ENCODE results near the gene TVP23C.

TVP23C gene

DNA sequence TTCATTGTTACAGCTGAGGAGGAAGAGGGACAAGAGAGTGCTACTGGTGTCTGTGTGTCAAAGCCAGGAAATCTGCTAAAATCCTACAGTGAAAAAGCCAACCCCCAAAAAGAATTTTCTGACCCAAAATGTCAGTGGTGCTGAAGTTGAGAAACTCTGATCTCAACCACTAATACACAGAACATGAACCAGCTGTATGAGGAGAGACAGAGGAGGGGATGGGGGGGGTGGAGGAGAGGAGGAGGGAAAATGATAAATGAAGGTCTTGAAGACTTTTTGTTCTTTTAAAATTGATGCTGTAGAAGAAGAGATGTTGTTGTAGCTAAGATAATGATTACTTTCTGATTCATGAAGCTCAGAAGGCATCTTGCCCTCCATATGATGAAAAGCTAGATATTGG, 68.5 kb downstream of the TVP23C start:
- DNase-seq = no peak

DNA sequence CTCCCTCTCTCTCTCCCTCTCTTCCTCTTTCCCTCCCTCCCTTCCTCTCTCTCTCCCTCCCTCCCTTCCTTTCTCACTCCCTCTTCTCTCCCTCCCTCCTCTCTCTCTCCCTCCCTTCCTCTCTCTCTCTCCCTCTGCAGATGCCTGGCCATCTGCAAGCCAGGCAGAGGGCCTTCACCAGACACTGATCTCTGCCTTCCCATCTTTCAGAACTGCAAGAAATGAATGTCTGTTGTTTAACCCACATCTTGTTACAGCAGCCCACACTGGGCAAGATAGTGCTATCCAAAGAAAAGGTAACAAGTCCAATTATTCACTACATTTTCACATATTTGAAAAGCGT, 69.6 kb downstream of the TVP23C start:
- no peak for DNase-seq

DNA sequence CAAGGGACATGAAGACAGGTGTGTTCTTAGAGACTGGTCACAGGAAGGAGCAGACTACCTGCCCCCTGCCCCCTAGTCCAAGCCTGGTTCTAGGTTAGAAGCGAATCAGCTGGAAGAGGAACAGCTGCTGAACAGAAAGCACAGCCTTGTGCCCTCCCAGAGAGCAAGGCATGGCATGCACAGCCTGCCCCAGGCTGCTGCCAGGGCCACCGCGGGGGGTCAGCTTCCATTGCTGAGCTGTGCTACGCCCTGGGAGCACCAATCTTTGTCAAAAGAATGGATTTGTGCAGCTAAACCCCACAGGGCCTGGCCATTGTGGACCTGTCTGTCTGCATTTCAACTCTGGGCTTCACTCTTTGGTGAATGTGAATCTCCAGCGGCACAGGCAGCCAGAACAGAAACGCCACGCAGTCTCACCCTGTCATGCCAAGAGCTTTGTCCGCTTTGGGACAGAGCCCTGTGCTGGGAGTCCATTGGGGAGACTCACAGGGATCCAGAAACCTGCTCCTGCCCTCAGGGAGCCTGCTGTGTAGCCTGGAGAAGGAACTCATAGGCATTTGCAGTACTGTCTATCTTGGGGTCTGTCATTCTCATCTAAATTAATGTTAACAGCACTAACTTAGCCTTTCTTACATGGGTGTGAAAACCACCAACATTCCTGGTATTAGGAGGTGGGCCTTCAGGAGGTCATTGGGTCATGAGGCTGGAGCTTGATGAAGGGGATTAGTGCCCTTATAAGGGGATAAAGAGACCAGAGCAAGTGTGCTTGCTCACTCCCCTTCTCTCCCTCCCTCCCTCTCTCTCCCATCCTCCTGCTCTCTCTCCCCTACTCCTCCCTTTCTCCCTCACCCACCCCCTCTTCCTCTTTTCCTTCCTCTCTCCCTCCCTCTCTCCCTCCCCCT, 70.2 kb downstream of the TVP23C start:
- no peak for DNase-seq

DNA sequence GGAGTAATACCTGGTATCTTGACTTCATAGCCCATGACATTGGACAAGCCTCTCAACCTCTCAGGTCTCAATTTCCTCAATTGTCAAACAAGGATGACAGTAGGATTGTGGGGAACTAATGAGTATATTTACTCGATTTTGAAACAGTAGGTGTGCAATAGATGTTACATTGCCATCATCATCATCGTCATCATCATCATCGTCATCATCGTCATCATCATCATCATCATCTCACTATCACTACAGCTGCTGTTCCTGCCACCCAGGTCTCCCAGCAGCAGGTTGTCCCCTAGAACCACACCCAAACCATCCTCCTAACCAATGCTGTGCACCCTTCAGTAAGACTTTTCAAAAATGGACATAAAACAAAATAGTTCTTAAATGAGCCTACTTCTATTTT, 71.1 kb downstream of the TVP23C start:
- DNase-seq = no peak

DNA sequence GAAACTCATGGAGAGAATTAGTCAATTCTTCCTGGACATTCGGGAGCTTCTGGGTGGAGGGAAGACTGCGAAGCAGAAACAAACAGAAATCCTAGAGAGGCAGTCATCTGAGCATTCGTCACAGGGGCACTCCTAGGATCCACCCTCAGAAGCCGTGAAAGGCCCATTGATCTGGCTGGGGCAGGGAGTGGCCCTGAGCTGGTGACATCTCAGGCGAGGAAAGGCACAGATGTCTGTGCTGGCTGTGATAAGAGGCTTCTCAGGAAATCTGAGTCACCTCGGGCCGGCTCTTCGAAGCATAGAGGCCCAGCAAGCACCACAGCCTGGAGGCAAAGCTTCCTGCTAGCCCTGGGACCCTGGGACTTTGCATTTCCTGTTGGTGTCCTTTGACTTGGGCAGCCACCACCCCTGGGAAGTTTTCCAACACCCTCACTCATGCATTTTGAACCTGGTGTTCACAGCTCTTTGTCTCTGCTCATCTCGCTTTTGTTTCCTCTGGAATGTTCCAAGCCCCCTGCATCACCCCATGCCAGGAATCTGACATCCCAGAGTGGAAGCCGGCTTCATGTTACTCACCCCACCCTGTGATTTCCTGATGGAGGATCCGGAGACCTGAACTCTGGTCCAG, 72.5 kb downstream of the TVP23C start:
- DNase-seq = no peak

DNA sequence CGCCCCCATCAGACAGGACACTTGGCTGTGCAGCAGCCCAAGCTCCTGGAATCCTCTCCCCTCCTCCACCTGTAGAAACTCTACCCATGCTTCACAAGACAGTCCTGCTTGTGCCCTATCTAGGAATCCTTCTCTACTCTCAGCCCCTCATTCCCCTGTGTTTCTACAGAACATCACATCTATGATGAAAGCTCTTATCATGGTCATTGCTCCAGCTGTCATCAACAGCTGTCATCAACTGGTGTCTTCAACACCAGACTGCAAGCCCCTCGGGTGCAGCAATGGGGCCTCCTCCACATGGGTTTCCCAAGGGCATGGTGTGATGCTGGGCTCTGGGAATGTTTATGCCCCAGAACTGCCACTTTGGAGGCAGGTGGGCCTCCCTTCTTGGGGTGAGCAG, 74.7 kb downstream of the TVP23C start:
- no peak for DNase-seq

DNA sequence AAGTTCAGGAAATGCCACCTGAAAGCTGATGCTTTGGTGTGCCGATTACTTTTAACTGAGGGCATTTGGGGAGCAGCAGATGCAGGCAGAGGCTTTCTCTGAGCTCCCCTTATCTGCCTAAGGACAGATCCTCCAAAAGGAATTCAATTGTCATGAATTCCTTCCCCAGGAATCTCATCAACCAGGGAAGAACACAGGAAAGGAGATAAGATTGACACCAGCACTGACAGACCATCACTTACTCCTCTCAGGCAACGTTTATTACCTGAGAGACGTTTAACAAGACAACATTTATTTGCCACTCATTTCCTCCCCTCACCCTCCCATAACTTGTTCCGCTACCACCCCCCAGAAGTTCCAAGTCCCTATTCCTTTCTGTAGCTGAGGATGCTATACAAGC, 78.2 kb downstream of the TVP23C start:
- DNase-seq = no peak

DNA sequence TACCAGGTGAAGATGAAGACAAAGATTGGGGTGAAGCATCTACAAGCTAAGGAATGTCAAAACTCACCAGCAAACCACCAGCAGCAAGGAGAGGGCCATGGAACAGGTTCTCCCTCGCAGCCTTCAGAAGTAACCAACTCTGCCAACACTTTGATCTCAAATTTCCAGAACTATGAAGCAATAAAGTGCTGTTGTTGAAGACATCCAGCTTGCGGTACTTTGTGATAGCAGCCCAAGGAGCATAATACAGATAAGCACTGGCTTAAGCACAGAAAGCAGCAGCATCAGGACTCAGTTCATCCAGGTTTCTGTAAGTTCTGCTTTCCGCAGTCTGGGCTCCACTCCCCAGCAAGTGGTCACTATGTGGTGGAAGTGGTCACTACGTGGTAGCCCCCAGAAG, 79.9 kb downstream of the TVP23C start:
- DNase-seq = no peak

DNA sequence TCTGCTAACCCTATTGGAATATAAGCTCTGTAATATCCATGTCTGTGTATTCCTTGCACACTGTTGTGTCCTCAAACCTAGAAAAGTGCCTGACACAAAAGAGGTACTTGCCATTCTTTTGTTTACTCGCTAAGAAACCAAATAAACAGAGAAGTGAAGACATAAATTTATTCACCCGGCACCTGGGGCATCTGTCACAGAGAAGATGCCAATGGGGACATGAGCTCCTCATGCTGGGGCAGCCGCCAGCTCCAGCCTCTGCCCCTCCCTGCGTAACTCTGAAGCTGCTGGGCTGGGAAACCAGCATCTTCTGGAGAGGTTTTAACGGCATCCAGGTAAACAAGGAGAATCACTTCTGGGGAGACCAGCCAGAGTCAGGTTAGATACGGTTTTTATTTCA, 80.8 kb downstream of the TVP23C start:
- DNase-seq = no peak

DNA sequence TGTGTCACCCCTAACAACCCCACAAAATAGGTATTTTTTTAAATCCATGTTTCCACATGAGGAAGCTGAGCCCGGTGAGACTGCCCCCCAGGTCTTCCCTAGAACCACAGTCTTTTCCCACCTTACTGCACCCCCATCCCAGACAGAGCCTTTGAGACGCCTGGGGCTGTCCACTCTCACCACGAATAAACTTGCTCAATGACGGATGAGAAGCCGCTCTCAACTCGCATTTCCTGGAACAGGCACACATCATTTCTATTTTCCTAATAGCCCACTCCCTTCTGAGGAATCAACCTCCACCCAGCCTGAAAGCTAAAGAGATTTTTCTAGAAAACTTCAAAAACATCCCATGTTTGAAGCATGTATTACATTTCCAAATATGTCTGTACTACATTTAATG, 81.8 kb downstream of the TVP23C start:
- no peak for DNase-seq

DNA sequence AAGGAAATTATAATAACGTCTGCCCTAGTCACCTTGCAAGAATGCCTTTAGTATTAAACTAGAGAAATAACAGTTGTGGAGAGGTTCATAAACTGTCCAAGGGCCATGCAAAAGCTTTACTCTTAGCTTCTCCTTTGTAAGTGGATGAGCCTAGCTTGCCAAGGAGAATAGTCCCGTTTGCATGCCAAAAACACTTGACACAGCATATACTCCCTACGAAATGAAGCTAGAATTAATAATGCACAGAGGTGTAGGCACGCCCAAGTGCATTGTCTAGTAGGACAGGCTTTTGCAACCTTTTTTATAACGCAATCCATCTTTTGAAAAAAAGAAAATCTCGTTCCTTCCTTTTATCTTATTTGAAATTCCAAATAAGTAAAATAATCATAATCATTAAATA, 83.1 kb downstream of the TVP23C start:
- no peak for DNase-seq

DNA sequence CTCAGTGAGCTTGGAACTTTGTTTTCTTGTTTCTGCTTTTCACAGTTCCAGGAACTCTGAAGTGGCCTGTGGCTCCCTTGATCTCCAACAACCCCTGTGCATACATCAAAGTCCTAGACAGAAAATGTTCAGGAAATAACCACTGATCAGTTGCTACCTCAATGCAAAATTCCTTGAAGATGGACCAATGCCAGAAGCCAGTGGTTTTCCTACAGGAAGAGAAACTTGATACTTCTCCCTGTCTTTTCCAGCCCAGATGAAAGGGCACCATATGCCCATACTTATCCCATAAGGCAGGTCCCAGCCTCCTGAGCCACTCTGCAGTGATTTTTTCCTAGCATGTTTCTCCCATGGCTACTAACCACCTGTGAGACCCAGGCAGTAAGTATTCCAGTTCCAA, 83.6 kb downstream of the TVP23C start:
- no peak for DNase-seq

DNA sequence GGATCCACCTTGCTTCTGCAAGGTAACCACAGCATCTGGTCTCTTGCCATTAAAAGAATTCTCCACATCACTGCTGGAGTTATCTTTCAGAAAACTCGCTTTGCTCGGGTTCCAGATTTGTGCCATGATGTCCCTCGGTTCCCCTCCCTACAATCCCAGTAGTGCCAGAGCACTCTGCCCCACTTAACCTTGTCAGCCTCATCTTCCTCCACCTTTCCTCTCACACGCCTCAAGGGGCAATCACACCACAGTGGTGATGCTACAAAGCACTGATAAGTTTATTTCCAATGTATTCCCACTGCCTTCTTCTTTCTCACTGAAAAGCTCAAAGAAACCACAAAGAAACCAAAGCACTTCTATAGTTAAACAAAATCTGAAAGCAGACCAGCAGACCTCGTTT, 84.4 kb downstream of the TVP23C start:
- DNase-seq = no peak

DNA sequence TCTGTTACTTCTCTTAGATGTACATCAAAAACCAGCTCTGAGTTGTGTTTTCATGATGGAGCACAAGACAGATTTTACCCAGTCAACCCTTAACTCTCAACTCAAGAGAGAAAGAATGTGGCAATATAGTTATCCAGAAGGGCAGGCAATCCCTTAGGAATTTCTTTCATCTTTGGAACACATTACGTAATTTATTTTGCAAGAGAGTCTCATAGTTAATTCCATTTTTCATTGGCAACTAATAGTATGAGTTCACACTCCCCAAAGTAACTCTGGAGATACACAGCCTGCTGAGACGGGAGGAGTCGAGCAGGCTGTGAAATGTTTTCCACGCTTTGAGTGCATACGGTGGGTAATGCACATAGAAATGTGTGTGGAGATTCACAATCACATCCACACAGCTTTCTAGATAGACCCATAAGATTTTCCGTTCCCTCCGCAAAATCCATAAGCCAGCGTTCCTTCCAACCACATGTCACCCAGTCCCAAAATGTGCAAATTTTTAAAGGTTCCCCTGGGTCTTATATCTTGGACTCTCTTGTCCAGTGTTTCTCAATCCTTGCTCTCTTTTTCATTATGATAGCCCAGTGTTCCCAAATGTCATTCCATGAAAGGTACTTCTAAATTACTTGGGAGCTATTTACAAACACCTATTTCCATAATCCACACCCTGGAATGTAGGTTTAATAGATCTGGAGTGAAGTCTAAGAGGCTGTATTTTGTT, 87.5 kb downstream of the TVP23C start:
- DNase-seq = no peak

DNA sequence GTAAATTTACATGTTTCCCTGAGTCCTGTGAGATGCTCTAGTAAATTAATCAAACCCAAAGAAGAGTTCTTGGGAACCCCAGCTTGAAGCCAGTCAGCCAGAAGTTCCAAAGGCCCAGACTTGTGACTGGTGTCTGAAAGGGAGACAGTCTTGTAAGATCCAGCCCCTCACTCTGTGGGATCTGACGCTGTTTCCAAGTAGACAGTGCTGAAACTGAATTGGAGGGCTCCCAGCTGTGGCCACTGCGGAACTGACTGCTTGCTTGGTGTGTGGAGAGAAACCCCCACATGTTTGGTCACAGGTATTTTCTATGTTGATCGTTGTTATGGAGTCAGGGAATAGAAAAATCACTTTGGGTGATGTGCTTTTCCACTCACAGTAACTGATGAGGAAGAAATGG, 90.4 kb downstream of the TVP23C start:
- DNase-seq = no peak

DNA sequence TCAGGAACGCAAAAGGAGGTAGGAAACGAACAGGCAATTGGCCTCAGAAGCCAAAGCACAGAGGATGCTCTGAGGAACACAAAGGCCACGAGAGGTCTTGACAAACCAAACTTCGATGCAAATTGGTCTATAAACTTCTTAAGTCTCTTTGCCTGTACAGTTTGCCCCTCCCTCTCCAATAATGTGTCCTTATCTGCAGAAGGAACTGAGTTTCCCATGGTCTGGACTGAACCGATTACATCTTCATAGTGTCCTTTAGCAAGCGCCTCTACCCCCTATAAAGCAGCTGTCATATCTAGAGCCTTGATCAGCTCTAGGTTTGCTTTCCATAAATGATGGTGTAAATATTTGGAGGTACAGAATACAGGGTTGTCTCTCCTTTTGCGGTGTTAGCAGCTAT, 92.7 kb downstream of the TVP23C start:
- no peak for DNase-seq

DNA sequence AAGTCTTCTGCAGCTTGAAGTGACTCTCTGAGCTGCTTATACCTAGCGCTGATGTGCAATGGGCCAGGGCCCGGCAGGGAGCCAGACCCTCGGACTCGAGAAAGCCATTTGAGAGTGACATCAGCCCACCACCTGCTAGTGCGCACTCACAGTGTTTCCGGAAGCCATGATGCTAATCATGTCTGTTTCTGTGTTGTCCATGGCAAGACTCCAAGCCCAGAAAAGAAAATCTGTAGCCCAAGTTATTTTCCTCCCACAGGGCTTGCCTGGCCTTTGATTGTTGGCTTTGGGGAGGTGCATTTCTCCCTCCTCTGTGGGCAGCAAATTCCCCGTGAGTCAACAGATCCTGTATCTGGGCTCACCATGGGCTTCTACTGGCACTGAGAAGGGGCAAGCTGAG, 94.0 kb downstream of the TVP23C start:
- DNase-seq = no peak

DNA sequence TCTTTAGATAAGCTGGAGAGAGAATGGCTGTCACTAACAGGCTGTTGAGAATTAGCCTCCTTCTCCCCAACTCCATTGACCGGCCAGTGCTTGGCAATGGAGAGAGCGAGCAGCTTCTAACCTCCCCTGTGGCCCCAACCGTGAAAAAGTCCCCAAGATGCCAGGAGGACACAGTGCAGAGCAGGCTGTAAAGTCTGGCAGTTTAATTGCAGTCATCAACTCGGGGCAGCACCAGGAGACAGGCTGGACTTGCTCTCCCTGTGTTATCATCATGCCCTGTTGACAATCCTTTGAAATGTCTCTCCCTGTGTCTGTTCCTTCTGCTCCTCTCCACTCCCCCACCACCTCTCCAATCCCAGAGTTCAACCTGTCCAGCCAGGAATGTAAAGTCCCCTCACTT, 95.2 kb downstream of the TVP23C start:
- DNase-seq = no peak

DNA sequence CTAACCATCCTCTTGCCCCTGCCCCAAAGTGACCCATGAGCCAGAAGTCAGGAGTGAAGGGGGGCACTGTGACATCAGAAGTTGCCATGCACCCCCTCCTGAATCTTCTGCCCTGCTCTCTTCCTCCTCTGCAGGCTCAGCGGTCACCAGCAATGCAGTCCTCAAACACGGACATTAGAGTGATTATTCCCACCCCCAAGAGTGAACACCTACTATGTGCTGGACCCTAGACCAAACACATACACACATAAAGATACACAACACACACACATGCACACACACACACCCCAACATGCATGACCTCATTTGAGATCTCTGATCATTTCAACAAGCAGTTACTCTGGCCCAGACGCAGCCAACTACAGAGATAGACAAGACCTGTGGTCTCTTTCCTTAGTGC, 95.7 kb downstream of the TVP23C start, which contains the start of gene CDRT4:
TSS of gene CDRT4 (minus strand) at position 30 of the 400 bp plus-strand sequence. CDS start 27,383 bp downstream, outside the sequence.
- DNase-seq = no peak

DNA sequence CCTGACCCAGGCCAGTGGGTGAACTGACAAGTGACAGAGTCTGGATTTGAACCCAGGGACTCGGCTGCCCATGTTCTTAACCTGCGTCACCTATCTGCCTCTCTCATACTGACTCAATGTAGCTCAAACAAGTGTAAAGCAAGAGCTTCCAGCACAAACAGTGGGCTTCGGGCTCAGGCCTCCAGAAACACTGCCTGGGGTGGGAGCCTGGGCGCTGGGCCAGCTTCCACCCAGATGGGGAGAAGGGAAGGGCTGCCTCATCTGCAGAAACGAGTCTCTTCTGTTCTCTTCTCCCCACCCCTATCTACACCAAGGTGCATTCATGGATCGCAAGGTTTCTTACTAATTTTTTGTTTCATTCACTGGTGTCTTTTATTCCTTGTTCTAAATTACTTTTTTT, 97.2 kb downstream of the TVP23C start:
- DNase-seq = no peak

DNA sequence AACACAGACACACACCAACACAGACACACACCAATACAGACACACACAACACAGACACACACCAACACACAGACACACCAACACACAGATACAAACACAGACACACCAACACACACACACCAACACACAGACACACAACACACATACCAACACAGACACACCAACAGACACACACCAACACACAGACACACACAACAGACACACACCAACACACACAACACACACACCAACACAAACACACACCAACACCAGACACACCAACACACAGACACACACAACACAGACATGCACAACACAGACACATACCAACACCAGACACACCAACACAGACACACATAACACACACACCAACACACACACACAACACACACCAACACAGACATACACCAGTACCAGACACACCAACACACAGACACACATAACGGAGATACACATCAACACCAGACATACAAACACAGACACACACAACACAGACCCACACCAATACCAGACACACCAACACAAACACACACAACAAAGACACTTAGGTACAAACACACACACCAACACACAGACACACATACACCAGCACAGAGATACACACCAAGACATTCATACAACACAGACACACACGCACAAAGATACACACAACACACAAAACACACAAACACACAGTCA, 98.1 kb downstream of the TVP23C start:
- no peak for DNase-seq

DNA sequence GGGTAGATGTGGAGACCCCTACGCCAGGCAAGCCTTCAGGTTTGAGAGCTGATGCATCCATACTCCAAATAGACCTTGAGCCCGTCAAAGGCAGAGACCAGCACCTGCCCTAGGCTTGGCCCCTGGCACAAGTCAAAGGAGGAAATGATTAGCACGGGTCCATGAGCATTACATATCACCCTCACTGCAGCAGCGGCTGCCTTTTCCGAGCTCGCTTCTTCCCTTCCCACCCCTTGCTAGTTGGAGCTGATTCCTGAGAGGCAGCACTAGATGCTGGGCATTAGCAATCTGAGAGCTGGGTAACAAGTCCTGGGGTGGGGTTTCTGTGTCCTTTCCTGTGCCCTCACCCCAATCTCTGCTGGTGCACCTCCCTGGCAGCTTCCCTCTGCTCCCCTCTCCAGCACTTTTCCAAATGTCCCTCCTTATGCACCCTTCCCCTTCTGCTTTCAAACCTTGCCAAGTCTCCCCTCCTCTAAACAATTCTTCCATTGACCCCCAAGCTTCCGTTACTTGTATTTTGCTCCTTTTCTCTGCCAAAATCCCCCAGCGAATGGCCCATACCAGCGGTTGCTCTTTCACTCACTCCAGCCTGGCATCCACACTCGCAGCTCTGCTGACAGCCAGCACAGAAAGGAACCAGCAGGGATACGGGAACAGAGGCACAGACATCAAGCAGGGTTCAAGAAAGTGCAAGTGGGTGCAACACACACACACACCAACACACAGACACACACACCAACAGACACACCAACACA, 98.9 kb downstream of the TVP23C start:
- no peak for DNase-seq
